Stimulated activated CD4-positive, alpha-beta T cell treated with anti-CD3 and anti-CD28 coated beads, Interleukin-15, amount 100 ng/mL, for 1 hour (primary cell): ENCODE results near the gene VASP.
A peak's percentile ranks its signal among the peaks of the same experiment; 100 is the strongest.

ENCODE experiments used
- DNase-seq, 2 donors: peaks; one replicate each; pipeline ENCODE4 v3.0.0-alpha.2; 2020; ENCODE audit warnings: low read depth in 1 of 2, low spot score in 1 of 2

Gene VASP

GRCh38 chr19:45506989-45507871, at the start of gene VASP:
VASP (plus strand) TSS chr19:45507479; CDS start chr19:45507772, 293 bp downstream.
- DNase-seq = peak; percentile 84 to 85

GRCh38 chr19:45457776-45458175, 49.5 kb upstream of the VASP start:
- no peak for DNase-seq

GRCh38 chr19:45460807-45461347, 46.4 kb upstream of the VASP start:
- DNase-seq = no peak

- DNase-seq = no peak
These were observed 45.1 kb upstream of the VASP start for GRCh38 chr19:45462174-45462573.

GRCh38 chr19:45463241-45463640, 44.0 kb upstream of the VASP start:
- DNase-seq = no peak

GRCh38 chr19:45464274-45464673, 43.0 kb upstream of the VASP start:
- DNase-seq = no peak

- DNase-seq = no peak
These were observed 42.3 kb upstream of the VASP start for GRCh38 chr19:45464852-45465441.

- no peak for DNase-seq
These were observed 40.2 kb upstream of the VASP start for GRCh38 chr19:45467115-45467455.

GRCh38 chr19:45467456-45468158, 39.7 kb upstream of the VASP start, which contains the start of gene FOSB:
FOSB (plus strand) TSS chr19:45467996; CDS start chr19:45468587, 591 bp downstream.
- peak; percentile 81 to 92 for DNase-seq

GRCh38 chr19:45468159-45468651, 39.1 kb upstream of the VASP start:
- peak in 1 of 2 donors; percentile 43 for DNase-seq

GRCh38 chr19:45468803-45469131, 38.5 kb upstream of the VASP start:
- no peak for DNase-seq

- DNase-seq = peak; percentile 85 to 89
These were observed 37.9 kb upstream of the VASP start for GRCh38 chr19:45469132-45469944.

GRCh38 chr19:45469945-45470761, 37.1 kb upstream of the VASP start:
- peak in 1 of 2 donors; percentile 34 for DNase-seq

GRCh38 chr19:45470762-45471081, 36.6 kb upstream of the VASP start:
- DNase-seq = peak in 1 of 2 donors; percentile 19

- DNase-seq = no peak
These were observed 36.0 kb upstream of the VASP start for GRCh38 chr19:45471111-45471930.

- DNase-seq = no peak
These were observed 35.2 kb upstream of the VASP start for GRCh38 chr19:45471931-45472562.

GRCh38 chr19:45472563-45473366, 34.5 kb upstream of the VASP start:
- peak in 1 of 2 donors; percentile 18 for DNase-seq

- DNase-seq = no peak
These were observed 34.0 kb upstream of the VASP start for GRCh38 chr19:45473367-45473681.
